Jurkat, Clone E6-1 (cell line): ENCODE results near the gene AP4B1.
"Not testable (repeated sequence)": the region's sequence is repeated elsewhere in the genome, so short reads cannot be mapped to it uniquely, and the experiment has no call there.

ENCODE experiments used
- DNase-seq: peaks from one replicate; pipeline ENCODE4 v3.0.0-alpha.2; 2011; ENCODE audit warnings: low read depth, low spot score
- H3K4me3 ChIP-seq: 2 replicates; pipeline ENCODE4 v1.5.1; 2011; ENCODE audit warnings: mild to moderate bottlenecking, low read length, control low read depth, moderate library complexity

The AP4B1 gene

DNA sequence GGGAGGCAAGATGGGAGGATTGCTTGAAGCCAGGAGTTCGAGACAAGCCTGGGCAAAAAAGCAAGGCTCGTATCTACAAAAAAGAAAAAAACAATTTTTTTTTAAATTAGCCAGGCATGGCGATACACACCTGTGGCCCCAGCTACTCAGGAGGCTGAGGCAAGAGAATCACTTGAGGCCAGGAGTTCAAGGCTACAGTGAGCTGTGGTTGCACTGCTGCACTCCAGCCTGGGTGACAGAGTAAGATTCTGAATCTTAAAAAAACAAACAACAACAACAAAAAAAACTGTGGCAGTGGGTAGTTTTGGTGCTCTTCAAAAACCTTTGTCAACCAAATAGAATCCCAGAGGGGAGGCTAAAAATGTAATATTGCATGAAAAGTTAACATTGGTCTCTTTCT, 33.8 kb downstream of the AP4B1 start:
- H3K4me3 ChIP-seq = peak overlapping the region; percentile 63
- peak; percentile 32 for DNase-seq

DNA sequence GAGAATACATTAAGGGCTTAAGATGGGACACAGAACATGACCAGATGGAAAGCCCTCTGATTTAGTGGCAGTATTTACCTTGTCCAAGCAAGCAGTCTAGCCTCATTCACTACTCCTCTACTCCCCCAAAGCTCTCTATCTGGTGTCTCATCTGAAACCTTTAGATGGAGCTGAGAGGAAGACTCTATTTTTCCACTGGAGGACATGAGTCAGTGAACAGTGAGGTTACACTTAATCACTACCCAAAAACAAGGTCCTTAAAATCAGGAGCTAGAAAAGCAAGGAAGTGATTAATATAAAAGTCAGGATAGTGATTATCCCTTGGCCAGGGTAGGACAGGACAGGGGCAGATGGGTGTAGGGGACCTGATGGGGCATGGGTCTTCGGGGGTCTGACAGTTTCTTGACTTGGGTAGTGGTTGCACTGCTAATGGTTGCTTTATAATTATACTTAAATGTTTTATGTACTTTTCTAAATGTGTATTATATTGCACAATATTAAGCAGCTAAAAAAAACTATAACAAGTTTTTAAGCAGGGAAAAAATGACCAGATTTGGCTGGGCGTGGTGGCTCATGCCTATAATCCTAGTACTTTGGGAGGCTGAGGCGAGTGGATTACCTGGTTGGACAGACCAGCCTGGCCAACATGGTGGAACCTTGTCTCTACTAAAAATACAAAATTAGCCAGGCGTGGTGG, 36.1 kb downstream of the AP4B1 start:
- no peak for DNase-seq
- H3K4me3 ChIP-seq = no peak overlapping the region

DNA sequence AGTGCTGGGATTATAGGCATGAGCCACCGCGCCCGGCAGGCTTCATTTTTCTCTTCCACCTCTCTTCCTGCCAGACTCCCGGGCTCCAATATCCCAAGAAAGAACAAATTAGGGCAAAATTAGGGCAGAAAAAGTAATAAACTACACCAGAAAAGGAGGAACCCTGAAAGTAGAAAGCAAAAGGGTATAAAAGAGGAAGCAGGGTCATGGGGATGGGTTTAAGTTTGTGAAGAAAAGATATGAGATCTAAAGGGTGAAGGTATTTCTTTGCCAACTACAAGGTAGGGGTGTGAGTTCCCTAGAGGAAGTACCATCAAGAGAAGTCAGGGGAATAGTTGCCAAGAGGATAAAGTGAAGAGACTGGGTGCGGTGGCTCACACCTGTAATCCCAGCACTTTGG, 43.0 kb downstream of the AP4B1 start:
- no peak for DNase-seq
- no peak overlapping the region for H3K4me3 ChIP-seq

DNA sequence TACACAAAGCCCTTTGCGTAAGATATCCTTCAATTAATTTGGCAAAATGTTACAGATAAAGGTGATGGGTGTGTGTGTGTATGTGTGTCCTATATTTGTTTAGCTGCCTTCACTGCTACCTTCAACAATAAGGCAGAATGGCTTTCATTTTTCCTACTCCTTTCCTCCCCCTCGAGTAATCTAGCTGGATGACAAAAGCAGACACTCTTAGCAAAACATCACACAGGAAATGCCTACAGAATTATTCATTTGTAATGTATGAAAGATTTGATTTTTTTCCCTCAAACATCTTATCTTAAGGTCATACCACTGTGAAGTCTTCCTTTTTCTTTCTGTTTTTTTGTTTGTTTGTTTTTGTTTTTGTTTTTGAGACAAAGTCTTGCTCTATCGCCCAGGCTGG, 43.7 kb downstream of the AP4B1 start:
- H3K4me3 ChIP-seq = no peak overlapping the region
- DNase-seq = no peak

DNA sequence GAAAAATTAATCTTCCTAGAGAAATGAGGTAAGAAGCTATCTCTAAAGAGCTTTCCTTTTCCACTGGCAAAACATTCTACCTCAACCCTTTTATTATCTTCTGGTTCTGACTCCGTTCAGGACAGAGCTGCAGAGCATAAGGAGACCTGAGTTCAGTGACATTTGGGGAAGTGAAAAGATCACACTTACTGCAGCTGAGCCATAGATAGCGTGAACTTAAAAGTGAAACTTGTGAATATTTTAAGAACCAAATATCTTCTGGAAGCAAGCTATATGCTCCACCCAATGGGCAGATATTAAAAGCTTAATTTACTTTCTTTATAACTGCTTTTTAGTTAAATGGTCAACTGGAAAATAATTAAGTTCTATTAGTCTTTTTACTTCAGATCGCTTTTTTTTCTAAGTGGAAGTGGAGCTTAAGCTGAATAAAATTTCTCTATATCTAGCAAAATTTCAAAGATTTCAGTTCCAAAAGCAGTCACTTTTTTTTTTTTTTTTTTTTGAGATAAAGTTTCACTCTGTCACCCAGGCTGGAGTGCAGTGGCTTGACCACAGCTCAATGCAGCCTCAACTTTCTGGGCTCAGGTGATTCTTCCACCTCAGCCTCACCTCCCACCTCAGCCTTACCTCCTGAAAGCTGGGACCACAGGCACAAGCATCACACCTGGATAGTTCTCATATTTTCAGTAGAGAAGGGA, 45.0 kb downstream of the AP4B1 start:
- DNase-seq = no peak
- H3K4me3 ChIP-seq = no peak overlapping the region

DNA sequence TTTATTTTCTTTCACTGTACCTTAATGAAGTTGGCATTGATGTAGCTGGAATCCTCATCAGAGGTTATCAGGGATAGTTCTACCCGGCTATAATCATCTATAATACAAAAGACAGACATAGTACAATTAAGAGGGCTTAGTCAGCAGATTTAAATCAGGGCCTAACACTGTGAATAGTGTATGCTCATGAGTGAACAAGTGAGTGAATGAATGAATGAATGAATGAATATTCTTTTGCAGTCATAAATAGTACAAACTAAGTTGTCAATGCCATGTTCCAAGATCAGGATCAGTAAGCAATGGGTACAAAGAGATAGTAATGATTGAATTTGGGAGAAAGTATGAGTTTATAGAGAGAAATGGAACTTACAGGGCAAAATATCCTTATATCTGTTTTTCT, 45.6 kb downstream of the AP4B1 start:
- no peak overlapping the region for H3K4me3 ChIP-seq
- DNase-seq = no peak

DNA sequence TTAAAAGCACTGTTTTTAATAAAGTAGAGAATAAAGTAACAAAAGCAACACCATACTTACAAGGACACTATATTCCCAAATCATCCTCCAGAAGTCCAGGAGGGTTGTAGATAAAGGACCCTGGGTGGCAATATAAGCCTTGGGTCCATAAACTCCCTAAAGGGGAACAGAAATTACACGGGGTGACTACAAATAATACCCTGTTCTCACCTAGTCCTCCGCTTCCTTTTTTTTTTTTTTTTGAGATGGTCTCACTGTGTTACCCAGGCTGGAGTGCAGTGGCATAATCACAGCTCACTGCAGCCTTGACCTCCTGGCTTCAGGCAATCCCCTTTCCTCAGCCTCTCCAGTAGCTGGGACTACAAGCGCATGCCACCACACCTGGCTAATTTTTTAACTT, 46.2 kb downstream of the AP4B1 start:
- DNase-seq = no peak
- no peak overlapping the region for H3K4me3 ChIP-seq

DNA sequence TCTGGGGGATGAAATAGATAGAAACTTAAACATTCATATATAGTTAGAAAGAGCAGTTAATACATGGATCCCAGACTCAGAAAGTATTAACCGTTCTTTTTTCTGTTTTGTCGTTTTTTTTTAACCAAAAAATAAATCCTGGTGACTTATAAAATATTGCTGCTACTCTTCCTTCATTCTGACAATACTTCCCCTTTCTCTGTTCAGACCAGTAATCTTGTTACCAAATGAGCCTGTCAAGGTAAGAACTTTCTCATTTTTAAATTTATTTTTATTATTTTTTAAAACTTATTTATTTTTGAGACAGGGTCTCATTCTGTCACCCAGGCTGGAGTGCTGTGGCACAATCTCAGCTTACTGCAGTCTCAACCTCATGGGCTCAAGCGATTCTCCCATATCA, 46.8 kb downstream of the AP4B1 start:
- DNase-seq = no peak
- no peak overlapping the region for H3K4me3 ChIP-seq

DNA sequence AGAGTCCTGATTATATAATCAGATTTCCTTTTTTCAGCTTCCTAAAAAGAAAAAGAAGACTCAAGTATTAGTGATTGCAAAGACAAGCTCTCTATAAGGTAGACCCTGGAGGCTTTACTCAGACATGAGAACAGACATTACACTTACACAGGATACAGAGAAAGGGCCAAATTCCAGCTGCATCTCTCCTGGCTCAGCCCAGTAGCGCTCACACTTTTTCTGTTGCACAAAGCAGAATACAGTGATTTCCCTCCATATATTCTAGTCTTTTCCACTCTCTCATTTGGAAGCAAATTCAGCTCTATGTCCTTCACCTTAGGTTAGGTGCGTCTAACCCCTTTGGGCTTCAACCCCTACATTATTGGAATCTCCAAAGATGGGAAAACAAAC, 48.2 kb downstream of the AP4B1 start:
- DNase-seq = no peak
- H3K4me3 ChIP-seq = no peak overlapping the region

DNA sequence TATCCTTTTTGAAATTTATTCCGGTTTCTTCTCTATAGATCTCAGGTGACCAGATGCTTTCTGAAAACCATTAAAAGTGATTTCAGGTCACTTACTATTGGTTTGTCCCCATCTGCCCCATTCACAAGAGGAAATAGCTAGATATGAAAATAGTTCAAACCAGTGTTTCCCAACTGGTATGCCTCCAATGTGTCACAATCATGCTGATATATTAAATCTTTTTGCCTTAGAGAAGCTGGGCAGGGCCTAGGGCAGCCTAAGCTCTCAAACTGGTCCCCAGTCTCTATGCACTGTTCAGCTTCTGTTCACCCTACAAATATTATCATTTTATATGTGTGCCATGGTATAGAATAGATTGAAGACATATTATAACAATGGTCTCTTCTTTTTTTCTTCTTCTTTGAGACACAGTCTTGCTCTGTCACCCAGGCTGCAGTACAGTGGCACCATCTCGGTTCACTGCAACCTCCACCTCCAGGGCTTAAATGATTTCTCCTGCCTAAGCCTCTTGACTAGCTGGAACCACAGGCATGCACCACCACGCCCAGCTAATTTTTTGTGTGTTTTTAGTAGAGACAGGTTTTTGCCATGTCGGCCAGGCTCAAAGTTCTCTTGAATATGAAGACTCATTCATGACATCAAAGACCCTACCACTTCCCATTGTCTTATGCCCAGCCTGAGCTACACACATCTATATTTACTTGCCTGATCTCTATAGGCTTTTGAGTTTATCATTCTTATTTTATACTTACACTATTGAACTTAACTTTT, 48.8 kb downstream of the AP4B1 start:
- DNase-seq = no peak
- no peak overlapping the region for H3K4me3 ChIP-seq

DNA sequence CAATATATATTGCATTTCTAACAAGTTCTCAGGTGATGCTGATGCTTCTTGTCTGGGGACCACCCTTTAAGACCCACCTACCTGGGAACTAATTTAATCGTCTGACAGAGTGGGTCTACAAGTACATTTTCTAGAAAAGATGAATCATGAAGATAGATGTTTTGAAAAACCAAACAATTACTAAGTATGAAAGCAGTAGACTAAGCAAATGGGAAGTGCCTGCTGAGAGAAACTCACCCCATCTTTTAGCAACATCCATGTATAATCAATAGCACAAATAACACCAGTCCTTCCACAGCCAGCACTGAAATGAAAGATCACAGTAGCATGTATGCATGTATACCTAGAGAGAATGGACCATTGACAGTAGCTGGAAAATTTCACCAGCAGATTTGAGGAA, 50.4 kb downstream of the AP4B1 start:
- no peak for DNase-seq
- no peak overlapping the region for H3K4me3 ChIP-seq

DNA sequence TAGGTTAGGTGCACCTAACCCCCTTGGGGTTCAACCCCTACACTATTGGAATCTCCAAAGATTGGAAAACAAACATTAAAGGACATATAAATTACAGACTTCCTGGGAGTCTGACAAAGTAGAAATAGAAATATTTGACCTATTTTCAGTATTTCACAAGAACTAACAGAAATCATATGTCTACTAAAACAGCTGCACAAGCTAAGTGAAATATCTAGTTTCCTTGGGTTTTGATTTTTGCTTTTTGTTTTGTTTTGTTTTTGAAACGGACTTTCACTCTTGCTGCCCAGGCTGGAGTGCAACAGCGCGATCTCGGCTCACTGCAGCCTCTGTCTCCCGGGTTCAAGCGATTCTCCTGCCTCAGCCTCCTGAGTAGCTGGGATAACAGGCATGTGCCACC, 51.9 kb downstream of the AP4B1 start:
- H3K4me3 ChIP-seq, DNase-seq: not testable (repeated sequence)

DNA sequence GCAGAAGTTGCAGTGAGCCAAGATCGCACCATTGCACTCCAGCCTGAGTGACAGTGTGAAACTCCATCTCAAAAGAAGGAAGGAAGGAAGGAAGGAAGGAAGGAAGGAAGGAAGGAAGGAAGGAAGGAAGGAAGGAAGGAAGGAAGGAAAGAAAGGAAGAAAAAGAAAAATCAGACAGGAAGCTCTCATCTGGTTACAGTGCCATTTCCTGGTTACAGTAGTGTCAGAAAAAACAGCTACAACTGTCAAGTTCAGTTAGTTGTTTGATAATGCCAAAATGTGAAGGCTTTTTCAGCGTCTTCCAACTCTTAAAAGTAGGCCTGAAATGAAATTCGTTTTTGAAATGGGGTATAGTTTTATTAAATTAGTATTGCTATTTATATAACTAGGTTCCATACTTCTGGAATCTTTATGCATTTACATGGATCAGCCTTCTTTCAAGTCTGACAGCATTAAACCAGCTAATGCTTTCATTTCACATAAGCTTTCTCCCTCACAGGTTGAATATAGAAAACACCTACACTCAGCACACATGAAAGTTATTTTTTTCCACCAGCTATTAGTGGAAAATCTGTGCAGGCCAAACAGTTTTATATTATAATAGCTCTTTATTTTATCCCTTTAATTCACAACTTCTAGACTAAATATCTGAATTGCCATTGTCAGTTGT, 54.3 kb downstream of the AP4B1 start:
- DNase-seq = no peak
- no peak overlapping the region for H3K4me3 ChIP-seq

DNA sequence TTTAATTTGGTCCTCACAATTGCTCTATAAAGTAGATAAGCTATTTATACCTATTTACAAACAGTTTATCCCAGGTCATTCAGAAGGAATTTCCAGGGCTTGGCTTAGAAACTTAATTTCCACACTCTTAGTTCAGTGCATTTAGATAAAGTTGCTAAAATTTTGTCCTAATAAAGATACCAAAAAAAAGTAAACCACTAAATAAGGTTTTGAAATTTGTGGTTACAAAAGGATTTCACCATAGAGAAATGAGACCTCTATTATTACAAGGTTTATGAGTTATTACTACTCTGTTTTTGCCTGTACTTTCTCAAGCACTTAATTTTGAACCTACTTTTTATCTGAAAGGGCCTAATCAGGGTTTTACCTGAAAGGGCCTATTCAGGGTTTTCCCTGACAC, 55.5 kb downstream of the AP4B1 start:
- DNase-seq = no peak

DNA sequence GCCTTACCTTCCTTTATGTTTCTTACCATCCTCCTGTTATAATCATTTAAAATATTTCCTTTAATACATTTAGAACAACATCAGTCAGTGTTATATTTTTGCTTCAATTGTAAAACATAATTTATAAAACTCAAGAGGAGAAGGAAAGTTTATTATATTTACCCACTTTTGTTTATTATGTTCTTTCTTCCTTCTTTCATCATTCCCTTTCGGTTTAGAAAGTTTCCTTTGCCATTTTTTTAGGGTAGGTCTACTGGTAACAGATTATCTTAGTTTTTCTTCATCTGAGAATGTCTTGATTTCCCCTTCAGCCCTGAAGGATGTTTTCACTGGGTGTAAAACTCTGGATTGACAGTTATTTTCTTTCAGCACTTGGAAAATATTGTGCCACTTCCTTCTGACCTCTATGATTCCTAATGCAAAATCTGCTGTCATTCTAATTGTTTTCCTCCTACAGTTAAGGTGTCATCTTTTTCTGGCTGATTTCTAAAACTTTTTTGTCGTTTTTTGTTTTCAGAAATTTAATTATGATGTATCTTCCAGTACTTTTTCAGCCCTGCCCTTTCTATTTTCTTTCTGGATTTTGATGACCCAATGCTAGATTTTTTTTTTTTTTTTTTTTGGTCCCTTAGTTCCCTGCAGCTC, 58.1 kb downstream of the AP4B1 start:
- no peak overlapping the region for H3K4me3 ChIP-seq
- DNase-seq = no peak

More for the DNA sequence above, 55.5 kb downstream of the AP4B1 start:
- H3K4me3 ChIP-seq = no peak overlapping the region
